Measurements from ENCODE around the gene CAMK1D. TPM values are rescaled to one million over a fixed set of nuclear protein-coding genes. Genes with fewer than 3 reads are reported as not detected.

CAMK1D gene
- total RNA-seq, 2 donors from 2014 or later, result 4.8 to 14.5 TPM

GRCh38 chr10:12655940-12656339 is 306.6 kb downstream of the CAMK1D start:
- intact Hi-C loops (cut with DNase I), result loop anchor here (5.0 kb wide), 1 partner anchor 394 kb away; no protein-coding TSS in a partner anchor
- Histone ChIP-seq H3K9me3 (no peaks in the 10 kb centered on the region), H3K27me3 (replicated peaks; ENCODE audit: insufficient read depth) (no peaks in the 10 kb centered on the region), H3K36me3 (no peaks in the 10 kb centered on the region), H3K27ac (no peak overlapping the region), H3K4me3 (no peak overlapping the region), H3K4me1 (replicated peaks) (no peaks in the 10 kb centered on the region)
- WGBS, result 89% methylated on average over 2 of the region's 2 CpGs
- TF ChIP-seq CTCF (IDR thresholded peaks at IDR 0.05) (no peak), POLR2AphosphoS5 (IDR thresholded peaks at IDR 0.05) (no peak), POLR2A (IDR thresholded peaks at IDR 0.05) (no peak)
- DNase-seq (ENCODE audit: low spot score), result no peak

- intact Hi-C loops (cut with DNase I), result loop anchor here (5.0 kb wide), 1 partner anchor 394 kb away; no protein-coding TSS in a partner anchor
- no peaks in the 10 kb centered on the region for H3K36me3 ChIP-seq
- 89% methylated on average over 4 of the region's 4 CpGs for WGBS
- TF ChIP-seq POLR2AphosphoS5 (IDR thresholded peaks at IDR 0.05) (peak; percentile 40), POLR2A (IDR thresholded peaks at IDR 0.05) (no peak), CTCF (IDR thresholded peaks at IDR 0.05) (peak; percentile 43 to 89 (median 76))
- no peak overlapping the region for H3K27ac ChIP-seq
- peak; percentile 29 for DNase-seq (ENCODE audit: low spot score)
- no peaks in the 10 kb centered on the region for H3K27me3 ChIP-seq (replicated peaks; ENCODE audit: insufficient read depth)
- H3K4me1 ChIP-seq (replicated peaks), result no peaks in the 10 kb centered on the region
- no peaks in the 10 kb centered on the region for H3K9me3 ChIP-seq
- H3K4me3 ChIP-seq, result no peak overlapping the region
Observed at GRCh38 chr10:12656518-12657142, 307.3 kb downstream of the CAMK1D start.

GRCh38 chr10:12657489-12657888 is 308.1 kb downstream of the CAMK1D start:
- 83% methylated on average over 2 of the region's 2 CpGs for WGBS
- intact Hi-C loops (cut with DNase I), result loop anchor here (5.0 kb wide), 1 partner anchor 395 kb away; no protein-coding TSS in a partner anchor
- no peak for TF ChIP-seq POLR2A (IDR thresholded peaks at IDR 0.05)
- no peak for TF ChIP-seq POLR2AphosphoS5 (IDR thresholded peaks at IDR 0.05)
- no peak for TF ChIP-seq CTCF (IDR thresholded peaks at IDR 0.05)

GRCh38 chr10:12658526-12658925 is 309.2 kb downstream of the CAMK1D start:
- Histone ChIP-seq H3K4me1 (replicated peaks) (no peaks in the 10 kb centered on the region), H3K9me3 (no peaks in the 10 kb centered on the region), H3K36me3 (no peaks in the 10 kb centered on the region), H3K27ac (no peak overlapping the region), H3K27me3 (replicated peaks; ENCODE audit: insufficient read depth) (no peaks in the 10 kb centered on the region), H3K4me3 (no peak overlapping the region)
- TF ChIP-seq POLR2AphosphoS5 (IDR thresholded peaks at IDR 0.05) (no peak), POLR2A (IDR thresholded peaks at IDR 0.05) (no peak), CTCF (IDR thresholded peaks at IDR 0.05) (no peak)
- intact Hi-C loops (cut with DNase I), result loop anchor here (5.0 kb wide), 1 partner anchor 396 kb away; no protein-coding TSS in a partner anchor
- 93% methylated on average over 6 of the region's 6 CpGs for WGBS
- no peak for DNase-seq (ENCODE audit: low spot score)

More at GRCh38 chr10:12657489-12657888, 308.1 kb downstream of the CAMK1D start:
- Histone ChIP-seq H3K9me3 (no peaks in the 10 kb centered on the region), H3K4me1 (replicated peaks) (no peaks in the 10 kb centered on the region), H3K27me3 (replicated peaks; ENCODE audit: insufficient read depth) (no peaks in the 10 kb centered on the region), H3K4me3 (no peak overlapping the region), H3K36me3 (no peaks in the 10 kb centered on the region), H3K27ac (no peak overlapping the region)
- no peak for DNase-seq (ENCODE audit: low spot score)

GRCh38 chr10:12659706-12660105 is 310.4 kb downstream of the CAMK1D start:
- no peak for DNase-seq (ENCODE audit: low spot score)
- no peaks in the 10 kb centered on the region for H3K4me1 ChIP-seq (replicated peaks)
- H3K36me3 ChIP-seq, result no peaks in the 10 kb centered on the region
- no peak for TF ChIP-seq POLR2AphosphoS5 (IDR thresholded peaks at IDR 0.05)
- TF ChIP-seq POLR2A (IDR thresholded peaks at IDR 0.05), result no peak
- TF ChIP-seq CTCF (IDR thresholded peaks at IDR 0.05), result no peak
- H3K9me3 ChIP-seq, result no peaks in the 10 kb centered on the region
- WGBS, result 95% methylated on average over 11 of the region's 11 CpGs
- H3K27me3 ChIP-seq (replicated peaks; ENCODE audit: insufficient read depth), result no peaks in the 10 kb centered on the region
- no peak overlapping the region for H3K4me3 ChIP-seq
- no peak overlapping the region for H3K27ac ChIP-seq
- intact Hi-C loops (cut with DNase I), result loop anchor here (5.0 kb wide), 1 partner anchor 397 kb away; no protein-coding TSS in a partner anchor
